D341Med (cell line): ENCODE measurements around the gene MCOLN1.
A peak's percentile ranks its signal among the peaks of the same experiment; 100 is the strongest.

Experiments
- DNase-seq: peaks from one replicate; pipeline ENCODE4 v3.0.0; 2012; ENCODE audit warnings: low spot score

Gene MCOLN1

GRCh38 chr19:7522072-7522922 is at the start of gene MCOLN1:
Gene MCOLN1 (plus strand): TSS chr19:7522624. CDS start chr19:7522751, 127 bp downstream.
- DNase-seq: peak; percentile 100

GRCh38 chr19:7475665-7476064 is 46.8 kb upstream of the MCOLN1 start:
- no peak for DNase-seq

- no peak for DNase-seq
Measured at GRCh38 chr19:7476241-7476640, 46.2 kb upstream of the MCOLN1 start.

- DNase-seq: no peak
Measured at GRCh38 chr19:7476777-7477494, 45.5 kb upstream of the MCOLN1 start.

- DNase-seq: no peak
Measured at GRCh38 chr19:7477758-7478157, 44.7 kb upstream of the MCOLN1 start.

- no peak for DNase-seq
Measured at GRCh38 chr19:7478173-7478842, 44.1 kb upstream of the MCOLN1 start.

- no peak for DNase-seq
Measured at GRCh38 chr19:7478843-7479227, 43.6 kb upstream of the MCOLN1 start.

- no peak for DNase-seq
Measured at GRCh38 chr19:7480222-7480969, 42.0 kb upstream of the MCOLN1 start.

GRCh38 chr19:7480970-7481255 is 41.5 kb upstream of the MCOLN1 start:
- no peak for DNase-seq

GRCh38 chr19:7482584-7483439 is 39.6 kb upstream of the MCOLN1 start:
- DNase-seq: no peak

GRCh38 chr19:7483720-7484201 is 38.7 kb upstream of the MCOLN1 start:
- no peak for DNase-seq

- DNase-seq: no peak
Measured at GRCh38 chr19:7486923-7487322, 35.5 kb upstream of the MCOLN1 start.

GRCh38 chr19:7488736-7489353 is 33.6 kb upstream of the MCOLN1 start, which contains the start of gene PEX11G:
Gene PEX11G (minus strand): TSS chr19:7489035. CDS start chr19:7489010, 25 bp downstream.
- DNase-seq: peak; percentile 100

- DNase-seq: no peak
Measured at GRCh38 chr19:7489609-7490044, 32.8 kb upstream of the MCOLN1 start.

- no peak for DNase-seq
Measured at GRCh38 chr19:7492142-7492541, 30.3 kb upstream of the MCOLN1 start.

- DNase-seq: no peak
Measured at GRCh38 chr19:7492558-7492957, 29.9 kb upstream of the MCOLN1 start.

- DNase-seq: no peak
Measured at GRCh38 chr19:7494416-7495098, 27.9 kb upstream of the MCOLN1 start.

- no peak for DNase-seq
Measured at GRCh38 chr19:7497292-7497691, 25.1 kb upstream of the MCOLN1 start.

GRCh38 chr19:7500811-7501450 is 21.5 kb upstream of the MCOLN1 start:
- DNase-seq: peak; percentile 95
